GM23338 (cell line): ENCODE results near the gene KCNMA1. TPM values are rescaled to one million over a fixed set of nuclear protein-coding genes. Genes with fewer than 3 reads are reported as not detected.

Experiments used
- ATAC-seq: fragments of 200-7000 bp; cut with Tn5 transposase; 3 replicates; pipeline ENCODE4 v1.9.1; 2020
- DNase-seq: peaks from one replicate; pipeline ENCODE4 v3.0.0-alpha.2; 2015; ENCODE audit warnings: low spot score
- H2AFZ ChIP-seq: fragments of 200-600 bp; sonication (generic); 2 replicates; pipeline ENCODE4 v1.8.0; 2016; ENCODE audit warnings: antibody characterized with exemption, mild to moderate bottlenecking, moderate library complexity
- H3F3A ChIP-seq: fragments of 200-600 bp; sonication (generic); replicated peaks from 2 replicates; pipeline ENCODE4 v1.8.0; 2017; ENCODE audit warnings: antibody characterized with exemption, mixed run types, low read depth
- H3K27ac ChIP-seq: fragments of 200-600 bp; sonication (generic); 2 replicates; pipeline ENCODE4 v1.6.1; 2016; ENCODE audit warnings: low read depth
- H3K27me3 ChIP-seq: fragments of 200-600 bp; sonication (generic); 2 replicates; pipeline ENCODE4 v1.8.0; 2016; ENCODE audit warnings: mild to moderate bottlenecking, mixed run types, moderate library complexity; ENCODE audit not compliant: insufficient read depth
- H3K36me3 ChIP-seq: fragments of 200-600 bp; sonication (generic); 2 replicates; pipeline ENCODE4 v1.8.0; 2016; ENCODE audit warnings: mild to moderate bottlenecking; ENCODE audit not compliant: insufficient read depth
- H3K4me1 ChIP-seq: fragments of 200-600 bp; sonication (generic); 2 replicates; pipeline ENCODE4 v1.8.0; 2016; ENCODE audit warnings: mild to moderate bottlenecking, moderate library complexity; ENCODE audit not compliant: insufficient read depth
- H3K4me2 ChIP-seq: fragments of 200-600 bp; sonication (generic); 2 replicates; pipeline ENCODE4 v1.7.1; 2017; ENCODE audit warnings: mixed run types
- H3K4me3 ChIP-seq: fragments of 200-600 bp; sonication (generic); 2 replicates; pipeline ENCODE4 v1.6.1; 2016; ENCODE audit warnings: mixed run types
- H3K79me2 ChIP-seq: fragments of 200-600 bp; sonication (generic); replicated peaks from 2 replicates; pipeline ENCODE4 v1.8.0; 2017; ENCODE audit warnings: mild to moderate bottlenecking; ENCODE audit not compliant: insufficient read depth
- H3K9me2 ChIP-seq: fragments of 200-600 bp; sonication (generic); 2 replicates; pipeline ENCODE4 v1.8.0; 2017; ENCODE audit not compliant: insufficient read depth
- H4K20me1 ChIP-seq: fragments of 200-600 bp; sonication (generic); replicated peaks from 2 replicates; pipeline ENCODE4 v1.8.0; 2017; ENCODE audit warnings: mild to moderate bottlenecking; ENCODE audit not compliant: insufficient read depth
- H3K27ac Mint-ChIP-seq: 2 replicates; pipeline ENCODE4 v1.8.0; 2020; ENCODE audit warnings: inconsistent platforms, mild to moderate bottlenecking, moderate library complexity, mixed read lengths
- H3K27me3 Mint-ChIP-seq: 3 replicates; pipeline ENCODE4 v1.8.0; 2022; ENCODE audit warnings: low read depth, mild to moderate bottlenecking, moderate library complexity, mixed read lengths, inconsistent platforms; ENCODE audit not compliant: insufficient read depth, poor library complexity
- H3K36me3 Mint-ChIP-seq: 3 replicates; pipeline ENCODE4 v1.8.0; 2021; ENCODE audit warnings: low read depth, mild to moderate bottlenecking, inconsistent platforms, moderate library complexity, mixed read lengths
- H3K4me1 Mint-ChIP-seq: 3 replicates; pipeline ENCODE4 v1.8.0; 2020; ENCODE audit warnings: mild to moderate bottlenecking, inconsistent platforms, mixed read lengths
- H3K4me3 Mint-ChIP-seq: 3 replicates; pipeline ENCODE4 v1.8.0; 2021; ENCODE audit warnings: moderate library complexity, mild to moderate bottlenecking, inconsistent platforms, mixed read lengths
- H3K9me3 Mint-ChIP-seq: 3 replicates; pipeline ENCODE4 v1.8.0; 2020; ENCODE audit warnings: moderate library complexity, mild to moderate bottlenecking, inconsistent platforms, mixed read lengths
- CREB1 ChIP-seq: fragments of 250-450 bp; sonication (Bioruptor Pico); IDR thresholded peaks from 2 replicates; pipeline ENCODE4 v1.5.0; 2020; ENCODE audit warnings: low read depth, mild to moderate bottlenecking, moderate library complexity
- EZH2 ChIP-seq: fragments of 200-600 bp; sonication (generic); IDR thresholded peaks from one replicate; pipeline ENCODE4 v1.8.0; 2017; ENCODE audit warnings: antibody characterized with exemption, mild to moderate bottlenecking, low read depth; ENCODE audit not compliant: unreplicated experiment
- EZH2phosphoT487 ChIP-seq: fragments of 200-600 bp; sonication (generic); IDR thresholded peaks from one replicate; pipeline ENCODE4 v1.8.1; 2018; ENCODE audit warnings: antibody characterized with exemption; ENCODE audit not compliant: unreplicated experiment
- JUNB ChIP-seq: IDR thresholded peaks from one replicate; pipeline ENCODE4 v1.6.1; 2016; ENCODE audit warnings: antibody characterized with exemption; ENCODE audit not compliant: unreplicated experiment
- NANOG ChIP-seq: IDR thresholded peaks from 2 replicates; pipeline ENCODE4 v1.6.1; 2016; ENCODE audit warnings: antibody characterized with exemption, borderline replicate concordance
- POLR2AphosphoS5 ChIP-seq: IDR thresholded peaks from 2 replicates; pipeline ENCODE4 v1.6.1; 2016; ENCODE audit warnings: antibody characterized with exemption, low read depth
- STAT1 ChIP-seq: IDR thresholded peaks from one replicate; pipeline ENCODE4 v1.6.1; 2016; ENCODE audit warnings: antibody characterized with exemption; ENCODE audit not compliant: unreplicated experiment
- ZNF114 ChIP-seq: fragments of 250-450 bp; sonication (Bioruptor Pico); IDR thresholded peaks from 2 replicates; pipeline ENCODE4 v1.5.0; 2020; ENCODE audit warnings: mild to moderate bottlenecking, moderate library complexity
- ZNF331 ChIP-seq: fragments of 250-450 bp; sonication (Bioruptor Pico); IDR thresholded peaks from 2 replicates; pipeline ENCODE4 v1.5.0; 2020; ENCODE audit warnings: low read depth, mild to moderate bottlenecking, moderate library complexity
- polyA plus RNA-seq: library from polyadenylated mRNA; unstranded; fragments of >200 nt; fragmentation: Nextera tagmentation; extraction: Ambion mirVana; gene quantifications from 2 replicates; pipeline ENCODE4 v1.2.1, GENCODE V29; 2016
- total RNA-seq: library from RNA; depleted of rRNA; stranded (reverse); fragments of >200 nt; shearing (Covaris generic); gene quantifications from 2 replicates; pipeline ENCODE4 v1.2.3, GENCODE V29; 2014
- TF ChIP-seq, protein P1 (sequence below), 2 experiments: fragments of 200-600 bp in 1 of 2; sonication (generic) in 1 of 2; conservative IDR thresholded peaks; 2 replicates each; pipeline versions ENCODE4 v1.5.1 to v1.6.1; 2016 to 2017; ENCODE audit warnings: antibody characterized with exemption in 2 of 2, low read depth in 2 of 2, mild to moderate bottlenecking in 2 of 2, moderate library complexity in 1 of 2
- TF ChIP-seq, protein P2 (sequence below): IDR thresholded peaks from 2 replicates; pipeline ENCODE4 v1.6.1; 2016; ENCODE audit warnings: antibody characterized with exemption

KCNMA1 gene
- total and polyA plus RNA-seq, 2 experiments from 2014 or later, result 8.2 to 9.0 TPM

DNA sequence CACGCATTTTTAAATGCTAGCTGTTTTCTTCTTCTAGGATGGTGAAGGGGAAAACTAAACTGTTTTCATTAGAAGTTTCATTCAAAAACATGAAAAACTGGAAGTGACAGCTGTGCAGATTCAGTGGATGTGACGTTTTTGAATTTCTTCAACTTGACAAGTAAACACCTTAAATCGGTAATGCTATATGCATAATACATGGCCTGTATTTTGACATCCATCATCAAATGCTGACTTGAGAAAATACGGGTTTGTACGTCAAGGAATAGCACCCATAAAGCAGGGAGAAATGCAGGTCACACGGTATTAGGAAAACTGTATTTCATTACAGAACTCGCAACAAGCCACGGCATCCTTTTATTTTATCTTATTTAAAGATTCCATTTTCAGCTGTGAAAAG is 720.5 kb downstream of the KCNMA1 start:
- DNase-seq (no peak), ATAC-seq (no peak)
- no peaks in the 10 kb centered on the region for H3K27me3 ChIP-seq
- H4K20me1 ChIP-seq, result no peaks in the 10 kb centered on the region
- H3K9me2 ChIP-seq, result 0 out of 2 replicates have a peak, but pooled peaks cover 7% of the 10 kb centered on the region
- H3K4me1 ChIP-seq, result 0 out of 2 replicates have a peak, but pooled peaks cover 2% of the 10 kb centered on the region
- no peak overlapping the region for H3K4me2 ChIP-seq
- no peak overlapping the region for H3K4me3 ChIP-seq
- H3K79me2 ChIP-seq, result no peaks in the 10 kb centered on the region
- no peak overlapping the region for H2AFZ ChIP-seq
- H3K27ac ChIP-seq, result no peak overlapping the region
- H3K36me3 ChIP-seq, result no peaks in the 10 kb centered on the region
- Mint-ChIP-seq H3K27ac (no peak overlapping the region), H3K27me3 (no peaks in the 10 kb centered on the region), H3K4me1 (peaks cover 2% of the 10 kb centered on the region; the same call in 2 of the 3 replicates), H3K4me3 (no peak overlapping the region), H3K36me3 (no peaks in the 10 kb centered on the region), H3K9me3 (no peaks in the 10 kb centered on the region)
- TF ChIP-seq, protein P1, sequence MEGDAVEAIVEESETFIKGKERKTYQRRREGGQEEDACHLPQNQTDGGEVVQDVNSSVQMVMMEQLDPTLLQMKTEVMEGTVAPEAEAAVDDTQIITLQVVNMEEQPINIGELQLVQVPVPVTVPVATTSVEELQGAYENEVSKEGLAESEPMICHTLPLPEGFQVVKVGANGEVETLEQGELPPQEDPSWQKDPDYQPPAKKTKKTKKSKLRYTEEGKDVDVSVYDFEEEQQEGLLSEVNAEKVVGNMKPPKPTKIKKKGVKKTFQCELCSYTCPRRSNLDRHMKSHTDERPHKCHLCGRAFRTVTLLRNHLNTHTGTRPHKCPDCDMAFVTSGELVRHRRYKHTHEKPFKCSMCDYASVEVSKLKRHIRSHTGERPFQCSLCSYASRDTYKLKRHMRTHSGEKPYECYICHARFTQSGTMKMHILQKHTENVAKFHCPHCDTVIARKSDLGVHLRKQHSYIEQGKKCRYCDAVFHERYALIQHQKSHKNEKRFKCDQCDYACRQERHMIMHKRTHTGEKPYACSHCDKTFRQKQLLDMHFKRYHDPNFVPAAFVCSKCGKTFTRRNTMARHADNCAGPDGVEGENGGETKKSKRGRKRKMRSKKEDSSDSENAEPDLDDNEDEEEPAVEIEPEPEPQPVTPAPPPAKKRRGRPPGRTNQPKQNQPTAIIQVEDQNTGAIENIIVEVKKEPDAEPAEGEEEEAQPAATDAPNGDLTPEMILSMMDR (conservative IDR thresholded peaks at IDR 0.05; ENCODE audit: low read depth in 2 of 2), result no peak
- TF ChIP-seq NANOG (no peak), CREB1 (CRISPR knock-in tag) (no peak)
- TF ChIP-seq, protein P2, sequence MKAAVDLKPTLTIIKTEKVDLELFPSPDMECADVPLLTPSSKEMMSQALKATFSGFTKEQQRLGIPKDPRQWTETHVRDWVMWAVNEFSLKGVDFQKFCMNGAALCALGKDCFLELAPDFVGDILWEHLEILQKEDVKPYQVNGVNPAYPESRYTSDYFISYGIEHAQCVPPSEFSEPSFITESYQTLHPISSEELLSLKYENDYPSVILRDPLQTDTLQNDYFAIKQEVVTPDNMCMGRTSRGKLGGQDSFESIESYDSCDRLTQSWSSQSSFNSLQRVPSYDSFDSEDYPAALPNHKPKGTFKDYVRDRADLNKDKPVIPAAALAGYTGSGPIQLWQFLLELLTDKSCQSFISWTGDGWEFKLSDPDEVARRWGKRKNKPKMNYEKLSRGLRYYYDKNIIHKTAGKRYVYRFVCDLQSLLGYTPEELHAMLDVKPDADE, result no peak
- no peaks in the 10 kb centered on the region for H3F3A ChIP-seq

DNA sequence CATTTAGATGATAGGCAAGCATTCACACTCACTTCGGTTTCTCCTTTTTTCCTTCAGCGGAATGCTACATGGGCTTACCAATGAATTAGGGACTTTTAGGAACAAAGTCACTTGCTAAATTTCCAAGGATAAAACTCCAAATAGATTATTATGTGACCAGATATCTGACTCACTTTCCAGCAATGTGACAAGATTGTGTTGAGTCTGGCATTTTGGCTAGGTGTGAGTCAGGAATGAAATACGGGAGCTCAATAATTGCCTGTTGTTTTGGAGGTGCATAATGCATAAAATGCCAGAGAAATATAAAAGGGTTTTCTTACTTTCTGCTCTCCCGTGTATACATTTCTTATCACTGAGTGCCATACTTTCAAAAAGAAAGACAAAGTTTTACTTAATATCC is 721.1 kb downstream of the KCNMA1 start:
- Histone ChIP-seq H3K4me3 (no peak overlapping the region), H3K4me1 (no peaks in the 10 kb centered on the region), H3F3A (no peaks in the 10 kb centered on the region), H3K79me2 (no peaks in the 10 kb centered on the region), H2AFZ (no peak overlapping the region), H3K4me2 (no peak overlapping the region), H3K9me2 (0 out of 2 replicates have a peak, but pooled peaks cover 7% of the 10 kb centered on the region), H3K36me3 (no peaks in the 10 kb centered on the region), H4K20me1 (no peaks in the 10 kb centered on the region), H3K27me3 (no peaks in the 10 kb centered on the region), H3K27ac (no peak overlapping the region)
- Mint-ChIP-seq H3K9me3 (no peaks in the 10 kb centered on the region), H3K36me3 (no peaks in the 10 kb centered on the region), H3K27me3 (no peaks in the 10 kb centered on the region), H3K4me3 (no peak overlapping the region), H3K4me1 (no peaks in the 10 kb centered on the region), H3K27ac (no peak overlapping the region)
- DNase-seq (no peak), ATAC-seq (no peak)
- TF ChIP-seq POLR2AphosphoS5 (no peak), STAT1 (no peak), ZNF331 (no peak), ZNF114 (CRISPR knock-in tag) (no peak), JUNB (no peak), EZH2 (no peak), NANOG (no peak), CREB1 (CRISPR knock-in tag) (no peak), EZH2phosphoT487 (no peak)
- TF ChIP-seq, protein P1 (conservative IDR thresholded peaks at IDR 0.05; ENCODE audit: low read depth in 2 of 2), result no peak
- TF ChIP-seq, protein P2, result no peak
